ENCODE data around the gene TNFRSF25.

TNFRSF25 gene

GRCh38 chr1:6486433-6487011, 20.5 kb upstream of the TNFRSF25 start:
- H3K4me1 Mint-ChIP-seq, result peaks cover 14% of the 10 kb centered on the region
- no peaks in the 10 kb centered on the region for H3K36me3 Mint-ChIP-seq
- DNase-seq (ENCODE audit: low spot score in 2 of 2), result peak; percentile 79 to 86
- H3K27me3 Mint-ChIP-seq, result peaks cover 25% of the 10 kb centered on the region
- ATAC-seq (ENCODE audit: low read depth), result peak; percentile 78
- peak overlapping the region; percentile 6 for H3K4me3 Mint-ChIP-seq
- no peak overlapping the region for H3K27ac Mint-ChIP-seq
- no peaks in the 10 kb centered on the region for H3K9me3 Mint-ChIP-seq

- no peak for DNase-seq (ENCODE audit: low spot score in 2 of 2)
- Mint-ChIP-seq H3K36me3 (no peaks in the 10 kb centered on the region), H3K27me3 (peaks cover 28% of the 10 kb centered on the region)
These were observed 19.5 kb upstream of the TNFRSF25 start for GRCh38 chr1:6485168-6486101.

GRCh38 chr1:6484826-6485167, 18.8 kb upstream of the TNFRSF25 start:
- DNase-seq (ENCODE audit: low spot score in 2 of 2), result no peak
- no peaks in the 10 kb centered on the region for H3K9me3 Mint-ChIP-seq
- peaks cover 9% of the 10 kb centered on the region for H3K4me1 Mint-ChIP-seq
- H3K4me3 Mint-ChIP-seq, result peak overlapping the region; percentile 16
- ATAC-seq (ENCODE audit: low read depth), result no peak
- H3K27ac Mint-ChIP-seq, result no peak overlapping the region
- no peaks in the 10 kb centered on the region for H3K36me3 Mint-ChIP-seq
- peaks cover 28% of the 10 kb centered on the region for H3K27me3 Mint-ChIP-seq

More at GRCh38 chr1:6485168-6486101, 19.5 kb upstream of the TNFRSF25 start:
- H3K4me3 Mint-ChIP-seq, result peak overlapping the region; percentile 62
- peaks cover 9% of the 10 kb centered on the region for H3K4me1 Mint-ChIP-seq
- H3K9me3 Mint-ChIP-seq, result no peaks in the 10 kb centered on the region
- ATAC-seq (ENCODE audit: low read depth), result no peak
- no peak overlapping the region for H3K27ac Mint-ChIP-seq

GRCh38 chr1:6483761-6484117, 17.8 kb upstream of the TNFRSF25 start:
- no peak overlapping the region for H3K27ac Mint-ChIP-seq
- no peaks in the 10 kb centered on the region for H3K36me3 Mint-ChIP-seq
- peaks cover 28% of the 10 kb centered on the region for H3K27me3 Mint-ChIP-seq
- no peak for DNase-seq (ENCODE audit: low spot score in 2 of 2)
- no peak for ATAC-seq (ENCODE audit: low read depth)
- H3K4me1 Mint-ChIP-seq, result peaks cover 9% of the 10 kb centered on the region
- H3K4me3 Mint-ChIP-seq, result no peak overlapping the region
- no peaks in the 10 kb centered on the region for H3K9me3 Mint-ChIP-seq

GRCh38 chr1:6483017-6483760, 17.2 kb upstream of the TNFRSF25 start:
- Mint-ChIP-seq H3K9me3 (no peaks in the 10 kb centered on the region), H3K27ac (no peak overlapping the region), H3K27me3 (peaks cover 29% of the 10 kb centered on the region), H3K4me1 (peaks cover 9% of the 10 kb centered on the region), H3K4me3 (no peak overlapping the region), H3K36me3 (no peaks in the 10 kb centered on the region)
- ATAC-seq (ENCODE audit: low read depth) (no peak), DNase-seq (ENCODE audit: low spot score in 2 of 2) (no peak)

GRCh38 chr1:6481820-6482219, 15.8 kb upstream of the TNFRSF25 start:
- no peaks in the 10 kb centered on the region for H3K36me3 Mint-ChIP-seq
- H3K4me1 Mint-ChIP-seq, result peaks cover 9% of the 10 kb centered on the region
- ATAC-seq (ENCODE audit: low read depth) (no peak), DNase-seq (ENCODE audit: low spot score in 2 of 2) (no peak)
- no peaks in the 10 kb centered on the region for H3K9me3 Mint-ChIP-seq
- peaks cover 25% of the 10 kb centered on the region for H3K27me3 Mint-ChIP-seq
- H3K4me3 Mint-ChIP-seq, result no peak overlapping the region
- no peak overlapping the region for H3K27ac Mint-ChIP-seq

GRCh38 chr1:6477039-6477820, 11.3 kb upstream of the TNFRSF25 start:
- H3K27me3 Mint-ChIP-seq, result peaks cover 17% of the 10 kb centered on the region

GRCh38 chr1:6476483-6476882, 10.5 kb upstream of the TNFRSF25 start:
- no peak for ATAC-seq (ENCODE audit: low read depth)
- no peak overlapping the region for H3K4me3 Mint-ChIP-seq
- H3K27me3 Mint-ChIP-seq, result peaks cover 12% of the 10 kb centered on the region
- DNase-seq (ENCODE audit: low spot score in 2 of 2), result no peak
- no peak overlapping the region for H3K27ac Mint-ChIP-seq
- H3K36me3 Mint-ChIP-seq, result no peaks in the 10 kb centered on the region
- peaks cover 4% of the 10 kb centered on the region for H3K4me1 Mint-ChIP-seq
- no peaks in the 10 kb centered on the region for H3K9me3 Mint-ChIP-seq

More at GRCh38 chr1:6477039-6477820, 11.3 kb upstream of the TNFRSF25 start:
- no peak for DNase-seq (ENCODE audit: low spot score in 2 of 2)
- no peak for ATAC-seq (ENCODE audit: low read depth)
- no peaks in the 10 kb centered on the region for H3K36me3 Mint-ChIP-seq
- H3K4me1 Mint-ChIP-seq, result peaks cover 4% of the 10 kb centered on the region
- no peak overlapping the region for H3K4me3 Mint-ChIP-seq
- no peaks in the 10 kb centered on the region for H3K9me3 Mint-ChIP-seq
- no peak overlapping the region for H3K27ac Mint-ChIP-seq

- ATAC-seq (ENCODE audit: low read depth) (peak; percentile 95), DNase-seq (ENCODE audit: low spot score in 2 of 2) (peak; percentile 72 to 86)
- H3K36me3 Mint-ChIP-seq, result no peaks in the 10 kb centered on the region
- peaks cover 9% of the 10 kb centered on the region for H3K27me3 Mint-ChIP-seq
- no peak overlapping the region for H3K27ac Mint-ChIP-seq
- no peak overlapping the region for H3K4me3 Mint-ChIP-seq
- no peaks in the 10 kb centered on the region for H3K9me3 Mint-ChIP-seq
- H3K4me1 Mint-ChIP-seq, result peaks cover 4% of the 10 kb centered on the region
These were observed 9.6 kb upstream of the TNFRSF25 start for GRCh38 chr1:6475381-6476133.

GRCh38 chr1:6474815-6475282, 8.9 kb upstream of the TNFRSF25 start:
- Mint-ChIP-seq H3K36me3 (no peaks in the 10 kb centered on the region), H3K27ac (no peak overlapping the region), H3K4me1 (peaks cover 4% of the 10 kb centered on the region), H3K27me3 (peaks cover 9% of the 10 kb centered on the region), H3K9me3 (no peaks in the 10 kb centered on the region), H3K4me3 (no peak overlapping the region)
- DNase-seq (ENCODE audit: low spot score in 2 of 2) (no peak), ATAC-seq (ENCODE audit: low read depth) (no peak)

GRCh38 chr1:6473974-6474814, 8.2 kb upstream of the TNFRSF25 start:
- Mint-ChIP-seq H3K4me1 (peaks cover 4% of the 10 kb centered on the region), H3K36me3 (no peaks in the 10 kb centered on the region), H3K27ac (no peak overlapping the region), H3K27me3 (peaks cover 9% of the 10 kb centered on the region), H3K9me3 (no peaks in the 10 kb centered on the region), H3K4me3 (no peak overlapping the region)
- no peak for ATAC-seq (ENCODE audit: low read depth)
- no peak for DNase-seq (ENCODE audit: low spot score in 2 of 2)

- H3K27me3 Mint-ChIP-seq, result peaks cover 7% of the 10 kb centered on the region
- ATAC-seq (ENCODE audit: low read depth) (no peak), DNase-seq (ENCODE audit: low spot score in 2 of 2) (no peak)
- H3K4me3 Mint-ChIP-seq, result no peak overlapping the region
- no peaks in the 10 kb centered on the region for H3K9me3 Mint-ChIP-seq
- no peaks in the 10 kb centered on the region for H3K36me3 Mint-ChIP-seq
- no peak overlapping the region for H3K27ac Mint-ChIP-seq
- peaks cover 4% of the 10 kb centered on the region for H3K4me1 Mint-ChIP-seq
These were observed 7.2 kb upstream of the TNFRSF25 start for GRCh38 chr1:6473156-6473555.

All from memory B cell (primary cell).